Measurements from ENCODE around the gene SMPD3. TPM values are rescaled to one million over a fixed set of nuclear protein-coding genes. Genes with fewer than 3 reads are reported as not detected.
A peak's percentile ranks its signal among the peaks of the same experiment; 100 is the strongest.

The SMPD3 gene
- total RNA-seq, 1 experiment from 2014 or later, result 1.4 TPM

- TF ChIP-seq AR (CRISPR knock-in tag; IDR thresholded peaks at IDR 0.05) (no peak), FOXJ3 (CRISPR knock-in tag; IDR thresholded peaks at IDR 0.05; ENCODE audit: borderline replicate concordance) (no peak), AFF4 (CRISPR knock-in tag; IDR thresholded peaks at IDR 0.05; ENCODE audit: borderline replicate concordance) (no peak), KAT7 (CRISPR knock-in tag; IDR thresholded peaks at IDR 0.05; ENCODE audit: borderline replicate concordance) (no peak), NFE2L1 (CRISPR knock-in tag; IDR thresholded peaks at IDR 0.05) (no peak), ETV6 (CRISPR knock-in tag; IDR thresholded peaks at IDR 0.05) (no peak), ZNF671 (CRISPR knock-in tag; IDR thresholded peaks at IDR 0.05) (no peak)
- TF ChIP-seq, protein P1, sequence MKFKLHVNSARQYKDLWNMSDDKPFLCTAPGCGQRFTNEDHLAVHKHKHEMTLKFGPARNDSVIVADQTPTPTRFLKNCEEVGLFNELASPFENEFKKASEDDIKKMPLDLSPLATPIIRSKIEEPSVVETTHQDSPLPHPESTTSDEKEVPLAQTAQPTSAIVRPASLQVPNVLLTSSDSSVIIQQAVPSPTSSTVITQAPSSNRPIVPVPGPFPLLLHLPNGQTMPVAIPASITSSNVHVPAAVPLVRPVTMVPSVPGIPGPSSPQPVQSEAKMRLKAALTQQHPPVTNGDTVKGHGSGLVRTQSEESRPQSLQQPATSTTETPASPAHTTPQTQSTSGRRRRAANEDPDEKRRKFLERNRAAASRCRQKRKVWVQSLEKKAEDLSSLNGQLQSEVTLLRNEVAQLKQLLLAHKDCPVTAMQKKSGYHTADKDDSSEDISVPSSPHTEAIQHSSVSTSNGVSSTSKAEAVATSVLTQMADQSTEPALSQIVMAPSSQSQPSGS (CRISPR knock-in tag; IDR thresholded peaks at IDR 0.05; ENCODE audit: borderline replicate concordance, low read depth), result no peak
- TF ChIP-seq, protein P2, sequence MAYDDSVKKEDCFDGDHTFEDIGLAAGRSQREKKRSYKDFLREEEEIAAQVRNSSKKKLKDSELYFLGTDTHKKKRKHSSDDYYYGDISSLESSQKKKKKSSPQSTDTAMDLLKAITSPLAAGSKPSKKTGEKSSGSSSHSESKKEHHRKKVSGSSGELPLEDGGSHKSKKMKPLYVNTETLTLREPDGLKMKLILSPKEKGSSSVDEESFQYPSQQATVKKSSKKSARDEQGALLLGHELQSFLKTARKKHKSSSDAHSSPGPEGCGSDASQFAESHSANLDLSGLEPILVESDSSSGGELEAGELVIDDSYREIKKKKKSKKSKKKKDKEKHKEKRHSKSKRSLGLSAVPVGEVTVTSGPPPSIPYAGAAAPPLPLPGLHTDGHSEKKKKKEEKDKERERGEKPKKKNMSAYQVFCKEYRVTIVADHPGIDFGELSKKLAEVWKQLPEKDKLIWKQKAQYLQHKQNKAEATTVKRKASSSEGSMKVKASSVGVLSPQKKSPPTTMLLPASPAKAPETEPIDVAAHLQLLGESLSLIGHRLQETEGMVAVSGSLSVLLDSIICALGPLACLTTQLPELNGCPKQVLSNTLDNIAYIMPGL (CRISPR knock-in tag; IDR thresholded peaks at IDR 0.05), result no peak
Observed at GRCh38 chr16:68395815-68396214, 52.5 kb downstream of the SMPD3 start (continued).

GRCh38 chr16:68395167-68395786 is 53.0 kb downstream of the SMPD3 start:
- ChIA-PET CTCF (interaction anchor here (0.8 to 2.8 kb wide), 8 partner anchors 13 to 131 kb away, joined by 3 to 8 read pairs (median 4); partner anchors contain the start of gene SLC7A6), POLR2A (no interaction called here)
- no peak overlapping the region for H3K27ac Mint-ChIP-seq
- no peaks in the 10 kb centered on the region for H3K27me3 Mint-ChIP-seq (ENCODE audit: low read depth)
- no peak overlapping the region for H3K4me3 Mint-ChIP-seq
- peaks cover 53% of the 10 kb centered on the region for H3K4me1 Mint-ChIP-seq
- TF ChIP-seq ZNF121 (CRISPR knock-in tag; IDR thresholded peaks at IDR 0.05), result peak; percentile 88
- TF ChIP-seq FOXJ3 (CRISPR knock-in tag; IDR thresholded peaks at IDR 0.05; ENCODE audit: borderline replicate concordance), result no peak
- no peak for TF ChIP-seq OVOL2 (CRISPR knock-in tag; IDR thresholded peaks at IDR 0.05; ENCODE audit: borderline replicate concordance)
- TF ChIP-seq JAZF1 (CRISPR knock-in tag; IDR thresholded peaks at IDR 0.05), result no peak
- TF ChIP-seq, protein P3, sequence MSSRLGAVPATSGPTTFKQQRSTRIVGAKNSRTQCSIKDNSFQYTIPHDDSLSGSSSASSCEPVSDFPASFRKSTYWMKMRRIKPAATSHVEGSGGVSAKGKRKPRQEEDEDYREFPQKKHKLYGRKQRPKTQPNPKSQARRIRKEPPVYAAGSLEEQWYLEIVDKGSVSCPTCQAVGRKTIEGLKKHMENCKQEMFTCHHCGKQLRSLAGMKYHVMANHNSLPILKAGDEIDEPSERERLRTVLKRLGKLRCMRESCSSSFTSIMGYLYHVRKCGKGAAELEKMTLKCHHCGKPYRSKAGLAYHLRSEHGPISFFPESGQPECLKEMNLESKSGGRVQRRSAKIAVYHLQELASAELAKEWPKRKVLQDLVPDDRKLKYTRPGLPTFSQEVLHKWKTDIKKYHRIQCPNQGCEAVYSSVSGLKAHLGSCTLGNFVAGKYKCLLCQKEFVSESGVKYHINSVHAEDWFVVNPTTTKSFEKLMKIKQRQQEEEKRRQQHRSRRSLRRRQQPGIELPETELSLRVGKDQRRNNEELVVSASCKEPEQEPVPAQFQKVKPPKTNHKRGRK (CRISPR knock-in tag; IDR thresholded peaks at IDR 0.05; ENCODE audit: borderline replicate concordance), result no peak
- no peak for TF ChIP-seq AR (CRISPR knock-in tag; IDR thresholded peaks at IDR 0.05)
- TF ChIP-seq, protein P4, sequence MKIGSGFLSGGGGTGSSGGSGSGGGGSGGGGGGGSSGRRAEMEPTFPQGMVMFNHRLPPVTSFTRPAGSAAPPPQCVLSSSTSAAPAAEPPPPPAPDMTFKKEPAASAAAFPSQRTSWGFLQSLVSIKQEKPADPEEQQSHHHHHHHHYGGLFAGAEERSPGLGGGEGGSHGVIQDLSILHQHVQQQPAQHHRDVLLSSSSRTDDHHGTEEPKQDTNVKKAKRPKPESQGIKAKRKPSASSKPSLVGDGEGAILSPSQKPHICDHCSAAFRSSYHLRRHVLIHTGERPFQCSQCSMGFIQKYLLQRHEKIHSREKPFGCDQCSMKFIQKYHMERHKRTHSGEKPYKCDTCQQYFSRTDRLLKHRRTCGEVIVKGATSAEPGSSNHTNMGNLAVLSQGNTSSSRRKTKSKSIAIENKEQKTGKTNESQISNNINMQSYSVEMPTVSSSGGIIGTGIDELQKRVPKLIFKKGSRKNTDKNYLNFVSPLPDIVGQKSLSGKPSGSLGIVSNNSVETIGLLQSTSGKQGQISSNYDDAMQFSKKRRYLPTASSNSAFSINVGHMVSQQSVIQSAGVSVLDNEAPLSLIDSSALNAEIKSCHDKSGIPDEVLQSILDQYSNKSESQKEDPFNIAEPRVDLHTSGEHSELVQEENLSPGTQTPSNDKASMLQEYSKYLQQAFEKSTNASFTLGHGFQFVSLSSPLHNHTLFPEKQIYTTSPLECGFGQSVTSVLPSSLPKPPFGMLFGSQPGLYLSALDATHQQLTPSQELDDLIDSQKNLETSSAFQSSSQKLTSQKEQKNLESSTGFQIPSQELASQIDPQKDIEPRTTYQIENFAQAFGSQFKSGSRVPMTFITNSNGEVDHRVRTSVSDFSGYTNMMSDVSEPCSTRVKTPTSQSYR (CRISPR knock-in tag; IDR thresholded peaks at IDR 0.05), result no peak
- TF ChIP-seq SMAD3 (CRISPR knock-in tag; IDR thresholded peaks at IDR 0.05; ENCODE audit: borderline replicate concordance), result no peak
- TF ChIP-seq ATF1 (CRISPR knock-in tag; IDR thresholded peaks at IDR 0.05), result no peak
- no peaks in the 10 kb centered on the region for H3K36me3 Mint-ChIP-seq
- DNase-seq (ENCODE audit: low spot score), result no peak
- no peaks in the 10 kb centered on the region for H3K9me3 Mint-ChIP-seq
- ATAC-seq, result no peak

All from WTC11 (cell line).